Stimulated activated CD4-positive, alpha-beta T cell treated with anti-CD3 and anti-CD28 coated beads, Interleukin-1b, Interleukin-23, amount 100 ng/mL, for 1 hour (primary cell): ENCODE results near the gene DDX11.
"Not testable (repeated sequence)": the region's sequence is repeated elsewhere in the genome, so short reads cannot be mapped to it uniquely, and the experiment has no call there.

Experiments
- DNase-seq, 2 donors: peaks; one replicate each; pipeline ENCODE4 v3.0.0-alpha.2; 2020; ENCODE audit warnings: low read depth in 2 of 2

The DDX11 gene

DNA sequence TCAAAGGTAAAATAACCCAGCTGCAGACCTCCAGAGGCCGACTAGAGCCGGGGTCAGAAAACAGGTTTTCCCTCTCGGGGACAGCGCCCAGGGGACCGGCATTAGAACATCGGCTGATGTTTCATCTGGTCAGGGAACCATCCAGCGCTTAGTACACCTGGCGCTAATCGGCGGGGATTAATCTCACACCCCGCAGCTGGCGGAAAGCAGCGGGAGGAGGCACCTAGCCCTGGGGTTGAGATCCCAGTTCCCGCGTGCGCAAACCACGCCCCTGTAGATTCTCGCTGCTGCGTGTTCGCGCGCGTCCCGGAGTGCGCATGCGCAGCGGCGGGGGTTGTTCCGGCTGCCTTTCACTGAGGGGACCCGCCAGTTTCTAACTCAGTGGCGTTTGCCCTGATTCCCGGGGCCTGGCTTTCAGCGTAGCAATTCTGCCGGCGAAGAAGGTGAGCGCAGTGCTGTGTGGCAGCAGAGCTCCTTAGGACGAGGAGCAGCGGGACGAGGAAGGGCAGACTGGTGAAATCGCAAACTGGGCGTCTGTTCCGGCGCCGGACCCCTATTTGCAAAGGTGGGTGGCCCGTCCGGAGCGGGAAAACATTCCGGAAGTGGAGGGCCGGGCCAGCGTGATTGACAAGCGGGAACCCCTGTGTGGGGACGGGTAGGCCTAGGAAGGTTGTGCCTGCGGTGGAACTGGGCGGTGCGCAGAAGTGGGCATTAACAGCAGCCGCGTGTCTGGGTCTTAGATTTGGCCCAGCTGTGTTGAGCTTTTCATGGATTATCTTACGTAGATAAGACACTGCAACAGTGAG, at the start of gene DDX11:
TSS of gene DDX11 (plus strand) at position 334 of the 806 bp plus-strand sequence. CDS start 4,534 bp downstream, outside the sequence.
- DNase-seq, result peak; percentile 78 to 84

DNA sequence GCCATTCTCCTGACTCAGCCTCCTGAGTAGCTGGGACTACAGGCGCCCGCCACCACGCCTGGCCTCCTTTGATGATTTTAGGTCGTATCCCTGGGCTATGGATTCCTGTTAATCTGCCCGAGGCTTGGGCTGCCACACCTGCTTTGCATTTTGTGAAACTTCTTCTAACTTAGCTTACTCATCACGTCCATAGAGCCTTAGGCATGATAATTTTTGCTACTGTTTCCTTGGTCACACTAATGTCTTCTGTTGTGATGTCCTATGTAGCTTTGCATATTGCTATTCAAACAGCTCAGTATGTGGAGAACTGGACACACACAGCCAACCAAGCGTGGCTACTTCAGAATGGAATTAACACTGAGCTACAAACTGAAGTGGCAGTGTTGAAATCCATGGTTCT, 47.5 kb upstream of the DDX11 start:
- no peak for DNase-seq

DNA sequence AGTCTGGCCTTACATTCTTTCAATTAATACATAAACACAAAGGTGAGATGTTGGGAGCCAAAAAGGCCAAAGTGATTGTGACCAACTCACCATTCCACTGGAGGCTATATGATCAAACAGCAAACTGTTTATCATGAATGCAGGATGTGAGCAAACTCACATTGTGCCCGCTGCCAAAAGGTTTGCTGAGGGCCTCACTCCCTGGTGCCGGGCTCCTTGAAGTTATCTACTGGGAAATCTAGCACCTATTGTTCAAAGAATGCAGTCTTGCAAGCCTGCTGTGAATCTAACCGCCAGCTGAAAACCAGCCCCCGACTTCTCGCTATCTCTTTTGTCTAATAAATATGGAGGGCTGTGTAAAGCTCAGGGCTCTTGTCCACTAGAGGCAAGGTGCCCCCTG, 46.7 kb upstream of the DDX11 start:
- DNase-seq, result not testable (repeated sequence)

DNA sequence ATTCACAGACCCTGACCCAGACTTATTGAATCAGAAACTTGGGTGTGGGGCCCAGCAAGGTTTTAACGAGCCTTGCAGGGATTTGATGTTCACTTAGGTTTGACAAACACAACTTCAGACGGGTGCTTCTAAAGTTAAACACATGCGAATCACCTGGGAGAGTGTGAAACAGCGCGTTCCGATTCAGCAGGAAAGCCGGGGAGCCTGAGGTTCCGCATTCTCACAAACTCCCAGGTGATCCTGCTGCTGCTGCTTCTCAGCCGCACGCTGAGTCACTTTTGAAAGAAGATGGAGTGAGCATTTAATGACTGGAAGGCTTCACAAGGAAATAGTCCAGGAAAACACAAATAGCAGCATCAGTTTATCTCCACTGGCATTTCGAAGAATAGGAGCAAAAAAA, 44.2 kb upstream of the DDX11 start:
- no peak for DNase-seq

DNA sequence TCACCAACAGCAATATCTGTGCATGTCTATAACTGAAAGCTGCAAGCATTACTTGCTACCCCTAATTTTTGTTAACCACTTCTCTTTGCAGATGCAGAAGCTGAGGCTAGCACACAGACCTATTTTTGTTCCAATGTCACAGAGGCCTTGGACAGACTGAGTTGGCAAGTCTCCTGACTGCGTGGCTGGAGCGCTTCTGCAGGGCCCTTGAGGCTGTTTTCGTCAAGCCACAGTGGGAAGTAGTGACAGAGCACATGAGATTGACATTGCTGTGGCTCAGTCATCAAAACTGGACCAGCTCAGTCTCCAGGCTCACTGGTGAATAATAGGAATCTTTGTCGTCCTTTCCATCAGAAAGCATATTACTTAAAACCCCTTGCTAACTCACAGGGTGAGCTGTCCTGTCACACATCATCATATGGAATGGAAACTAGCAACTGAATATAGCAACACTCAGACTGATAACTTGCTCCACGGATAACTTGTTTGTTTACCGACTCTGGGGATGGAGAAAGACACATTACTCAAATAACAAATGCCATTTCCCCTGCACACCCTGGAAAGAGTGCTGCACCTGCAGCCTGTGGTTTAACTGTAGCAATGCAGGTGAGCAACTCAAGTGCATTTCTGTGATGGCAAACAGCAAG, 43.6 kb upstream of the DDX11 start:
- no peak for DNase-seq

DNA sequence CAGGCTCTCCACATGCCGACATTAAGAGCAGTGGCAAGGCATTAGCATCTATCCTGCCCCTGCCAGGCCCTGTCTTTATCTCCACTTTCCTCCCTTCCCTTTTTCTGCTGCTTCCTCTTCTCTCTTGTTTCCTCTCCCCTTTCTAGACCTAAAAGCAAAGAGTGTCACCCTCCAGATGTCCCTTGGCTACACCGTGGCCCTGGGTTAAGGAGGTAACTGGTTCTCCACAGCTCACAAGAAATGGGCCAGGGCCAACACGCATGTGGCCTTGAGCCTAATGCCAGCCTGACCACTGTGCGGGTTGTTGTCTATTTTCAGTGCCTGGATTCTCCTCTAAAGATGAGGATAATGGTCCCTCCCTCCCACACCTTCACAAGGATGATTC, 41.7 kb upstream of the DDX11 start:
- DNase-seq, result no peak

DNA sequence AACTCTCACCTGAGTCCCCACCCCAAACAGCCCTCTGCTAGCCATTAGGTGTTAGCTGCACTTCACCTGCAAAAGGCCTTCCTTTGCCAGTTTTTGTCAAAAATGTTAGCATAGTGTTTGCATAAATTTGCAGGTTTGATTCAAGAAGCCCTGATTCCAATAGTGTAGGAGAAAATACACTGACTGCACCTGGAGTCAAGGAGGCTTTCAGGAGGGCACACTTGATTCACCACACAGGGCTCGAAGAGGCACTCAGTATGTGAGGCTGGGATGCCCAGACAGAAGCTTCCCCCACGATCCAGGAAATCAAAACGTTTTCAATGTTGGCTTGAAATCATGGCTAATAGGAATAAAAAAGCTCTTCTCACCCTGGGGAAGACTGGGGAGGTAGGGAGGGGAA, 40.5 kb upstream of the DDX11 start:
- no peak for DNase-seq

DNA sequence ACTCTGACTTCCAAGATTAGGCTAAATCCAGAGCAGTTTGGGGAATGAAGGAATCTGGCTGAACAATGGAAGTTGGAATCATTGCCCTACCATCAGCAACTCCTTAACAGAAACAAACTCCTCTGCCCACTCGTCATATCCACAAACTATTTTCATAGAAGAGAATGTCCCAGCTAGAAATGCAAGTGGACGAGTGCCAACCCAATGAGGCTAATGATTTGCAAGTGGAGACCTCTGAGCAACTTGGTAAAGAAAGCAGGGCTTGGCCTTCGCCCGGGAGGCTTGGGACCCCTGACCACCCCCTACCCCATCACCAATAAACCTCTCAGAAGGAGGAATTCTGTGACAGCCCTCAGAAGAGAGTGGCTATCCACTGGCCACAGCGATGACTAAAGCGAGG, 40.0 kb upstream of the DDX11 start:
- no peak for DNase-seq

DNA sequence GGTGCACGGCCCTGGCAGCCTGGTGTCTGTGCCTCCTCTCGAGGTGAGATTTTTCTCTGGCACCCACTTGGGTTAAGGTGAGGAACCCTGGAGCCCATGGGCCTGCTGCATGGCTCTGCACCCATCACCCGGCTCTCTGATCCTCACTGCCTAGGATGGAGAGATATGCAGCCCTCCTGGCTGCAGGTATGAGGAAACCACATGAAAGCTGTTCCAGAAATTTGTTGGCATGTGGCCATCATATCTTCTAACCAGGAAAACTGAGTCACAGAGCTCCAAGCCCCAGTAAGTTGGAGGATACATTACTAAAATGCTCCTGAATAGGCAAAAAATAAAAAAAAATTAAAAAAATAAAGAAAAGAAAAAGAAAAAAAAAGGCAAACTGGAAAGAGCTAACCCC, 39.3 kb upstream of the DDX11 start:
- DNase-seq, result no peak

DNA sequence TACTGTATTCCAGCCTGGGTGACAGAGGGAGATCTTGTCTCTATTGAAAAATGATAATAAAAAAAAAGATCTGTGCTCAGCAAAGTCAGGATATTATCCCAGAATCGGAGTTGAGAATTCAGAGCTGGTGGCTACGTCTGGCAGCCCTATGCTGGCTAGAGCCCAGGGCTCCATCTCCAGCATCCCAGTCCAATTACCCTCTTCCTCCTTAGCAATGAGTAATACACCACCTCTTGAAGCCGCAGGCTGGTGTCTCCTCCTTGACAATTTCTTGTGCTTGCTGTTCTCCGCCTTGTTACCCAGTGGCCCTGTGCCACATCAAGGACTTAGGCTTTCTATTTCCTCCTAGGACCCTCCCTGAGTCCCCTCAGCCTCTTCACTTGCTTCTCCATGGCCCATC, 38.4 kb upstream of the DDX11 start:
- DNase-seq, result no peak

DNA sequence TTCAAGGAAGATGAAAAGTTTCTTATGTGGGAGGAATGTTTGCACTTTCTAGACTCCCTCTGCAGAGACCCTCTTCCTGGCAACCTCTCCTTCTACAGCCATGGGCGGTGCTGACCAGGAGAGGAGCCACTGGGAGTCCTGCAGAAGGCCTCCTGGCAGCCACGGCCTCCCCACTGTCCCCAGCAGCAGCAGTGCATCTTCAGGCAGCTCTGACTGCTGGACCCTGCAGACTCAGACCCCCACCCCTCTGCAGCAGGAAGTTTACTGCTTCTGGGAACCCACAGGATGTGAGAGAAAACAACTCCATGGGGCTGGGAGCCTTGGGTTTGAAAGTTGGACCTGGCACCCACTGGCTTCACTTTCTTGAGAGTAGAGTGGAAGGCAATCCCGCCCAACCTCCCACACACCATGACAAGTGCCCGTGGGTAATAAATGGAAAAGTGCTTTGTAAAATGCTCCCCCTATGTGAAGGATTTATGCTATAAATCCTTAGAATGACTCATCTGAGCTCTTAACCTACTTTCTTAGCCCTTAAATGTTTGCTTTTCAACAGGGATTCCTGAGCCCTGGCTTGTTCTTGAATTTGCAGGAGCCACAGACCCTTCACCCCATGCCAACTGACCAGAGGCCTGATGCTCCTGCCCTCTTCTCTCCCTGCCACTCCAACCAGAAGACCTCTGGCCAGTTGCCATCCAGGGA, 37.5 kb upstream of the DDX11 start:
- no peak for DNase-seq

DNA sequence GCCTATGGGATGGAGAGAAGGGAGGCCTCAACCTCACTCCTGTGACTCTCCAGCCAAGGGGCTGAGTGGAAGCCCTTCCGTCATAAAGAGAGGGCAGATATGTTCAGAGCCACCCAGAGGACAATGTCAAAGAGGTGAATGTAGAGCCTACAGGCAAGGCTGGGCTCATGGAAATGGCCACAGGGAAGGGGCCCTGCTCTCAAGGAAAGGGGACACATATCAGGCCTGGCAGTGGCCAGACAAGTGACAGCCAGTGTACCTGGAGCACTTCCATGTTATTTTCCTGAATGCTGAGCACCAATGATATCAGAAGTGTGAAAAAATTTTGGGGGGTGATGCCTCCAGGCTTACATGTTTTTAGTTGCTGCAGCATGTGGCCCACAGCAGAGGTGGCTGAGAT, 36.6 kb upstream of the DDX11 start:
- no peak for DNase-seq

DNA sequence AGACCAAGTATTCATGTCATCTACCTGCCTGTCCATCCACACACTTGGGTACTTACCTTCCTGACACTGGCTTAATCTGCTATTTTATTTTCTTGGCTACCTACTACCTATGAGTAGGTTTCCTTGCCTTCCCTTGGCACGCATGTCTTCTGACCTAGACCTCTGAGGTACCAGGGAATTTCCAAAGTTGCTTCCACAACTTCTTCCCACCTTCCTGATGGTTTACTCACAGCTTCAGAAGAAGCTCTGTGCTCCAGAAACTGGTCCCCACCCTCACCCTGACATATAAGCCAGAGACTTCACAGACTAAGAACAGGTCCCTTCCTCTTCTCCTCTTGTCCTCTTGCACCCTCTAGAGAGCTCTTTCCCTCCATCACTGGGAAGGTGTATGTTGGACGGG, 35.7 kb upstream of the DDX11 start:
- no peak for DNase-seq

DNA sequence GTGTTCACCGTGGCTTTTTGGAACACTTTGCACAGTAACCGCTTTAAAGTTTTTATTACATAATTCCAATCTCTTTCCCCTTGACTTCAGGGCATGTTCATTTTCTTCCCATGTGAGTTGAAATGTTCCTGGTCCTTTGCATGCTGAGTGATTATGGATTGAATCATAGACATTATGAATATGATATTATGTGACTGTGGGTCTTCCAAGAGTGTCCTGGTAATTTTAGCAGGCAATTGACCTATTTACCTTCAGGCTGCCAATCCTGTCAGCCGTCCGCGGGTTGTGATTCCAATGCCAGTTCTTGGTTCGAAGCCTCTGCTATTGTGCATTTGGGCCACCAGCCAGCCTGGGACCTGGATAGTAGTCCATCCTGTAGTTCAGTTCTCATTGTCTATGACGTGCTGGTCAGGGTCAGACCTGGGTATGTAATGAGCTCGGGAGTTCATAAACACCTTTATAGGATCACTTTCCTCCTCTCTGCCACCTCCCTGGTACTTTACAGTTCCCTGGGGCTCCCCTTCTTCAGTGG, 32.6 kb upstream of the DDX11 start:
- DNase-seq, result no peak

DNA sequence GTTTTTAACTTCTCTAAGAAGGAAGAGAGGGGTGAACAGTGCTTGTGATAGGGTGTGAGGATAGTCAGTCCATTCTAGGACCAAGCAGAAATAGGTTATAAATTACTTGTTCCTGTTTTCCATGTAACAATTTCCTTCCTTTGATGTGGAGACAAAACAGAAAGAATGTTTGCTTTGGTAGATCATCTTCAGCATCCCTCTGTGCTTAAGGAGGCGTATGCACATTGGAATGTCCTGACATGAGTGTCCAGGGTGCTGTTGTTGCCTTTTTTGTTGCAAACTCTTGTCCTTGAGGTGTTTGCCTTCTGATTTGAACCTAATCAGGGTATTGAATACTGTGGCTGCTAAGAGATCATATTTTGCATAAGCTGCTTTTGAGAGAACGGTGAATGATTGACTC, 23.5 kb upstream of the DDX11 start:
- not testable (repeated sequence) for DNase-seq

DNA sequence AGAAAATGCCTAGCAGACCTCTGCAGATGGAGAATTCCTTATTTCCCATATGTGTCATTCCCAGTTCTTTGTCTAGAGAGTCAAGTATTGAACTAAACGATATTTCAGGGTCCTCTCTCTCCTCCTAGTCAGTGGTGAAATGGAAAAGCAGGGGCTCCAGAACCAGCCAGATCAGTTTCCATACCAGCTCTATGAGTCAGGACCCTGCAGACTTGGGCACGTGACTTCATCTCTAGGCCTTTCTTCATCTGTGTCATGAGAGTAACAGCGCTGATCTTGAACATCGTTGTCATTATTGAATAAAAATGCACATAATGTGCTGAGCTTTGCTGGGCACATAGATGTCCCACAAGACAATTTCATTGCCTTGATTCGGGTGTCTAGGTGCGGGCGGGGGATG, 23.1 kb upstream of the DDX11 start:
- not testable (repeated sequence) for DNase-seq

DNA sequence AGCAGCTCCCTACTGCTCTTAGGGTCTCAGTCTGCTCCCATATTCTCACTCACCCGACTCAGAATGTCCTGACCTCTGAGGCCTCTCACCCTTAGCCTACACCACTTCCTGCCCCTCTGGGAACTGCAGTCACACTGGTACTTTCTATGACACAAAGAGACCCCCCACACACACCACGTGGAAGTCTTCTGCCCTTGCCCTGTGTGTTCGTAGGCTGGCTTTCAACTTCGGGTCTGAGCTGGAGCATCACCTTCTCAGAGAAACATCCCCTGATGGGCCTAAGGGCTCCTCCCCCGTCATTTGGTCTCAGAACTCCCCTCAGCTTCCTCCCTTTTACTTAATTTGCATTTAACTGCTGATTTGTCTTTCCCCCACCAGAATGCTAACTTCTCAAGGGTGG, 22.0 kb upstream of the DDX11 start:
- not testable (repeated sequence) for DNase-seq

DNA sequence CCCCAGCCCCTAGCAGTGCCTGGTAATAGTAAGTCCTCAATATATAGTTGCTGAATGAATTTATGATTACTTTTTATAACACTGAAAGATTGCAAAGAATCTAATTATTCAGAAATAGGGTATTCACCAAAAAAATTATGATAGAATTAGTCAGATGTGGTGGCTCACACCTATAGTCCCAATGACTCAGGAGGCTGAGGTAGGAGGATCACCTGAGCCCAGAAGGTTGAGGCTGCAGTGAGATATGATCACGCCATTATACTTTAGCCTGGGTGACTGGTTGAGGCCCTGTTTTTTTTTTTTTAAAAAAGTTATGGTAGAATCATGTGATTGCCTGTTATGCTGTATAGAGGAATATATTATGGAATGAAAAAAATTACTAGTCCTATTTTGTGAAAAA, 21.5 kb upstream of the DDX11 start:
- not testable (repeated sequence) for DNase-seq

DNA sequence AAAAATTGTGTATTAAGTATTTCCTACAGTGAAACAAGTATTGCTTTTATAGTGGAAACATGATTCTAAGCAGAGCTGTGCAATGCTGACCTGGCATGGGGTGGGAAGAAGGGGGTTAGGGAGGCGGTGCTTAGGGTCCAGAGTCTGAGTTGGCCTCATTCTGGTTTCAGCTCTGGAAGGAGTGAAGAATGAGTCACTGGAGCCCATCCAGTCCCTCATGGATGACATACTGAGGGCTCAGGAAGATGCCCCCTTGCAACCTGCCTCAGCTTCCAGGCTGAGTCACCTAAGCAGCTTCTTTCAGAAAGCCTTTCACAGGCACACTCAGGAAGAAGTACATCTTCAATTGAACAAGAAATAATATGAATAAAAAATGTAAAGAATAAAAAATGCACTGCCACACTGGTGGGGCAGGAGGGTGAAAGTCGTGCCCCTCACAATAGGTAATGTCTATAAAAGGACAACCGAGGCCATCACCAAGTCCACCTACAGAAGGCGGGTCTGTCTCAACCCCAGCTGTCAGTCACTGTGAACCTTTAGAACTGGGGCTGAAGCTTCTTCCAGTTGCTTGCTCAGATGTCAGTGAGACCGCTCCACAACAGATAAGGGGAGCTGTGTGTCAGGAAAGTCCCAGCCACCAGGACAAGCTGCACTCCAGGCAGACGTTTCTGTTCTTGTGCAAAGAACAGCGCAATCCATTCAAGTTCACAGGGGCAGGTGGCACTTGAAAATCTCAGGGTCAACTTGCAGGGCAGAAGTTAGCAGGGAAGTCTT, 20.8 kb upstream of the DDX11 start:
- DNase-seq, result not testable (repeated sequence)

DNA sequence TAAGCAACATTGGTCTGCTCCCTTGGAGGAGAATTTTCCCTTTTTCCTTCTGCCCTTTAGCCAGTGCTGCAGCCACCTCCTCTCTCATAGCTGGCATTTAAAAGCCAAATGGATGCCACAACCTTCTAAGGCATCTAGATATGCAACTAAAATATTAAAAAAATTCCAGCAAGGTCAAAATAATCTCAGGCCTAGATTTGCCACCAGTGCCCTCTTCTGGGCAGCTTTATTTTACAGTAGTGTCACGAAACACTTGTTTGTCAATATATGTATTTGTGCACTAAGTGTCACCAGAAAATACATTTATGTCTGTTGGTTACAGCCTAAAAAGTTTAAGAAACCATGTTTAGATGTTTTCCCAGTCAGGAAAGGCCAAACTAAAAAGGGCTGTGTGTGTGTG, 19.7 kb upstream of the DDX11 start:
- DNase-seq, result not testable (repeated sequence)

DNA sequence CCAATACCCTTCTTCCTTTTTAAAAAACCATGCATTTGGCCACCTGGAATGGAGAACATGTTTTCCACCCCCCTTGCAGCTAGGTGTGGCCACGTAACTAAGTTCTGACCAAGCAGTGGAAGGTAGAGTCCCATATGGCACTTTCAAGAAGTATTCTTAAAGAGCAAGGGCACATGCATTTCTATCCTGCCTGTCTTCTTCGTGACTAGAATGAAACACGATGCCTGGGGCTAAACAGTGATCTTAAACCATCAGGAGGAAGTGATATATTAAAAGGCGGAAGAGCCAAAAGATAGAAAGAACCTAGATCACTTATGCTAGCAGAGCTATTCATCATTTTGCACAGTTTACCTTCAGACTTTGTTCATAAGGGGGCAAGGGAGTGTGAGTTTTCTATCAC, 16.0 kb upstream of the DDX11 start:
- no peak for DNase-seq

DNA sequence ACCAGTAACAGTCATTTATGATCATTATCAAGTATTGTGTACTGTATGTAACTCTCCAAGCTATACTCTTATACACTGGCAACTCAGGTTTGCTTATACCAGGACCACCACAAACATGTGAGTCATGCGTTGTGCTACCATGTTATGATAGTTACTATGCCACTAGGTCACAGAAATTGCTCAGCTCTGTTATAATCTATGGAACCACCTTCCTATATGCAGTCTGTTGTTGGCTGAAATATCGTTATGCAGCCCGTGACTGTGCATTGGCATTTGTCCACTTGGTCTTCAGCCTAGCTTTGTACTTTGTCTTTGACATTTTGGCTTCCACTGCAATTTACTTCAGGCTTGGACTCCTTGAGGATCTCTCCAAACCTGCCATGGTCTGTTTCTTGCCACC, 7.5 kb upstream of the DDX11 start:
- DNase-seq, result not testable (repeated sequence)
